DMS153 (cell line): ENCODE measurements around the gene GOLPH3L.
"Not testable (repeated sequence)": the region's sequence is repeated elsewhere in the genome, so short reads cannot be mapped to it uniquely, and the experiment has no call there.

Experiments used
- DNase-seq: peaks from one replicate; lab custom pipeline; 2025; lab: John Stamatoyannopoulos, UW

Gene GOLPH3L

DNA sequence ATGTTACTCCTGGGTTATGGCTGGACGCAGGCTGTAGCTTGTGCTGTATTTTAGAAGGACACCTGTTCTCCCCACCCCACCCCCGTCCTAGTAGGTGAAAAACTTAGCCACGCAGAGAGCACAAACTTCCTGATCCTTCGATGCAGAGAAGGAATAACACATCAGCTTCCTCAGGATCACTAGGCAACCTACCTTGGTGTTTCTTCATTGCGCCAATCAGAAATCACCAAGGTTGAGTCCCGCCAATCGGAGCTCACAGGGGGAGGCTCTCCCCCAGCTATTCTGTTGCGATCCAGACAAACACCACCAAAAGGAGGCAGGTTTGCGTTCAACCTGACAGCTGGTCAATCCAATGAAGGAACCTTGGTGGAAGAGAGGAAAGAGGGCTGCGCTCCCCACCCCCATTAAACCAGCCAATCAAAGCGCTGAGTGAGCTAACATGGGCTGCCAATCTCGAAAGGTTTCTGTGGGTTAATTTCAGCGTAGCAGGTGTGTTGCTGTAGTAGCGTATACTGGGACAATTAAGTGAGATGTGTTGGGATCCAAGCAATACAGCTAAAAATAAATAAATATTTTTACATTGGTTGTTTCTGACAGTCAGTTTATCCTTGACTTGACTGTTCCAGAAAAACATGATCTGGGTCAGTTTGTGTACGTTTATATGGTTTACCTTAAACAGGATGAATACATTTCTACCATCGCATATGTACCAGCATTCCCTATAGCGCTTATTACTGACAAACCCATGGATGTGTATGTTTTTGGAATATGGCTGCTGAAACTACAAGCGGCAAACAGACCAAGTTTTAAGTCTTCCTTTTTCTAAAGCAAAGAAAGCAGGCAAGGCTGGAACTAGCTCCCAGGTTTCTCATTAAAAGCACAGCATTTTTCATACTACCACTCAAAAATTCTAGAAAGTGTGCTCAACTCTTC is at the start of gene GOLPH3L:
GOLPH3L (minus strand) TSS at position 160 of the 933 bp plus-strand sequence. CDS start 2,316 bp downstream, outside the sequence.
- peak; percentile 100 for DNase-seq

DNA sequence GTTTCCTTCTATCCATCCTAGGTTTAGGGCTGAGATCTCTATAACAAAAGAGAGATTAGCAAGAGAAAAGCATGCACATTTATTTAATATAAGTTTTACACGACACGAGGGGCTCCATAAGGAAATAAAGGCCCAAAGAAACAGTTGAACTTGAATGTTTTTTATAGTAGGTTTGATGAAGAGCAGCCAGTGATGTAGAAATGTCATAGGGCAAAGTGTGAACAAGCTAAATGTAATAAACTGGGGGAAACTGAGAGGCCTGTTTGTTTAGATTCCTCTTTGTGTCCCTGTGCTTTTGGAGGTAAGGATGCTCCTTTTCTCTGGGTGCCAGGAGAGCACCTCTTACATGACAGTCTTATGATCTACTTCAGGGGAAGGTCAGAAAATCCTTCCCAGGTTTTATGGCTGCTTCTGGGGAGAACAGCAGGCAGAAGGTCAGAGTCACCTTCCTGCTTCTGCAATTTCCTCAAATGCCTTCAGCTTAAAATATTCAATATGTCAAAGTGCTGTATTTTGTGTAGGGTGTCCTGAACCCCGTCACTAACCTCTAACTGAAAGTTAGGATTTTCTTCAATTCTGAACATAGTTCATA is 33.3 kb upstream of the GOLPH3L start:
- no peak for DNase-seq

DNA sequence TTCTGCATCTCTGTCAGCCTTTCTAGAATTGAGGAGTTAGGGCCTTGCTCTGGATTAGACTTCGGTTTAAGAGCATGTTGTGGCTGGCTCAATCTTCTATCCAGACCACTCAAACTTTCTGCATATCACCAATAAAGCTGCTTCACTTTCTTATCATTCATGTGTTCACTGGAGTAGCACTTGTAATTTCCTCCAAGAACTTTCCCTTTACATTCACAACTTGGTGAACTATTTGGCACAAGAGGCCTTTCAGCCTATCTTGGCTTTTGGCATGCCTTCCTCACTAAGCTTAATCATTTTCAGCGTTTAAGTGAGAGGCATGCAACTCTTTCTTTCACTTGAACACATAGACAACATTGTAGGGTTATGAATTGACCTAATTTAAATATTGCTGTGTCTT is 27.4 kb upstream of the GOLPH3L start:
- DNase-seq, result no peak

DNA sequence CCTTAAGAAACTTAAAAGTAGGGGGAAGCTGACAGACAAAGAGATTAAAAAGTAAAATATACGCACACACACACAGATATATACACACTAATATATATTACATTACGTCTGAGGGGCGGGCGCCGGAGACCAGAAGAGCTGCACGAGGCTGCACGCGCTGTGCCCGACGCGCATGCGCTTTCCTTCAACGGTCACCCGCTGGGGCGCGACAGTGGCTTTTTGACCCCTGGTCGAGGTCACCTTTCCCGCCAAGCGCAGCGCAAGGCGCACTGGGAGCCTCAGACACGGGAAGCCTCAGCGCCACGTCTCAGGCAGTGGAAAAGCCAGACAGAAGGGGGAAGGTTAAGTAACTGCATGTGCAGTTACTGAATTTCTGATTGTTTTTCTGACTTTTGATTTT is 23.7 kb upstream of the GOLPH3L start, which contains the start of gene HORMAD1:
HORMAD1 (minus strand) TSS at position 193 of the 400 bp plus-strand sequence. CDS start 1,390 bp downstream, outside the sequence.
- DNase-seq, result no peak

DNA sequence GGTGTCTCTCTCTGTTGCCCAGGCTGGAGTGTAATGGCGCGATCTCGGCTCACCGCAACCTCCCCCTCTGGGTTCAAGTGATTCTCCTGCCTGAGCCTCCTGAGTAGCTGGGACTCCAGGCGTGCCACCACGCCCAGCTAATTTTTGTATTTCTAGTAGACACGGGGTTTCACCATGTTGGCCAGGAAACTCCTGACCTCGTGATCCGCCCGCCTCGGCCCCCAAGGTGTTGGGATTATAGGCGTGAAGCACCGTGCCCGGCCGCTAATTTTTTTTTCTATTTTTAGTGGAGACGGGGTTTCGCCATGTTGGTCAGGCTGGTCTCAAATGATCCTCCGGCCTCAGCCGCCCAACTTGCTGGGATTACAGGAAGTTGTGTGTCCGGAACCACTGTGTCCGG is 23.1 kb upstream of the GOLPH3L start:
- DNase-seq, result no peak

DNA sequence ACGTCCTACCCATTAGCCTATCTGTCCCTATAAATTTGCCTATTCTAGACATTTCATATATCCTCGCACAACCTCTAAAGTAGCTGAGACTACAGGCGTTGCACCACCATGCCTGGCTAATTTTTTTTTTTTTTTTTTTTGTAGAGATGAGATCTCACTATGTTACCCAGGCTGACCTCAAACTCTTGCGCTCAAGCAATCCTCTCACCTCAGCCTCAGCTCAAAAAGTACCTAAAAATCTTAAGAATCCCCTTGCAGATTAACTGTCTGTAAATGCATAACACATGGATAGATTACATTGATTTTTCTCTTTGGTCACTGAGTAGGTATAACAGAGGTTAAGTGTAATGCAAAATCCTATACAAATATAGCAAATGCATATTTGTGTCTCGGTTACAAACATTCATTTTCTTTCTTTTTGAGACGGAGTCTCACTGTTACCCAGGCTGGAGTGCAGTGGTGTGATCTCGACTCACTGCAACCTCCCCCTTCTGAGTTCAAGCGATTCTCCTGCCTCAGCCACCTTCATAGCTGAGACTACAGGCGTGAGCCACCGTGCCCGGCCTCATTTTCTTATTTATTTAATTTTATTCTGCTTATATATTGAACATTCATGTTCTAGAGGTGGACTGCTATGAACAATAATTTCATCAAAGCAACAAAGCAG is 21.4 kb upstream of the GOLPH3L start:
- DNase-seq, result no peak

DNA sequence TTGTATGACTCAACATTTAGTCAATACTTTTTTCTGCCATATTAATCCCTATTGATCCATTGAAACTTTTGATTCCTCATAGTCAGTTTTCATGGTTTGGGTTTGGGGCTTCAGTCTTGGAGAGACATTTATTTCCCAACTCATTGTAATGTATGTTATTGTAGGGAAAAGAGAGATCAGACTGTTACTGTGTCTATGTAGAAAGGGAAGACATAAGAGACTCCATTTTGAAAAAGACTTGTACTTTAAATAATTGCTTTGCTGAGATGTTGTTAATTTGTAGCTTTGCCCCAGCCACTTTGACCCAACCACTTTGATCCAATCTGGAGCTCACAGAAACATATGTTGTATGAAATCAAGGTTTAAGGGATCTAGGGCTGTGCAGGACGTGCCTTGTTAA is 12.1 kb upstream of the GOLPH3L start:
- DNase-seq, result not testable (repeated sequence)

DNA sequence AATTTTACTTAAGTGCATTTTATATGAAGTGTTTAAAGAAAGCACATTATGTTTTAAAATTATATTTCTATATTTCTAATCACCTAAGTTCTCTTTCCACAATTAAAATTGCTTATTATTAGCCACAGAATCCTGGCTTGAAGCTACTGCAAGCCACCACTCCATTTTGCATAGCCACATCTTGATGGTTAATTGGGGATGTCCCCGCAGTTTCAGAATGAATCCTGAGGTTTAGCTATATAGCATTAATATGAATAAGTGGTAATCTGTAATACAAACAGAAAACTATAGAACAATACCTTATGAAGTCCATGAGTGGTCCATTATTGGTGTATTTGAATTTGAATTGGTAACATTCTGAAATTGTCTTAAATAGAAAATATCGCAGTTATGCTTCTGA is 11.6 kb upstream of the GOLPH3L start:
- DNase-seq, result no peak

DNA sequence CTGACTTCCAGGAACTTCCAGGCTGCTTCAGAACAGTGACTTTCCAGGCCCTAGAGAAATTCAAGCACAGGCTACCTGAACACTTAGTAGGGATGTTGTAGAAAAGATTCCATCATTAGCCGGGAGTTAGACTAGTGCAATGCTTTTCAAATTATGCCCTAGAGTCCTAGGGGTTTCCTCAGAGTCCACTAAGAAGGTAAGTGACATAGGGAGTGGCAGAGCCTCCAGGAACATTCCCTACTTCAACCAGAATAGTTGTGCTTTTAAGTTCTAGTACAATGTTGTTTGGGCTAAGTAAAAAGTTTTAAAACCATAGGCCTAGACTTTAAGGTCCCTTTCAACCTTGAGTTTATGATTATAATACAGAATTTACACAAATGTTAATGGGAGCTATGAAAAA is 9.1 kb upstream of the GOLPH3L start:
- DNase-seq, result no peak

DNA sequence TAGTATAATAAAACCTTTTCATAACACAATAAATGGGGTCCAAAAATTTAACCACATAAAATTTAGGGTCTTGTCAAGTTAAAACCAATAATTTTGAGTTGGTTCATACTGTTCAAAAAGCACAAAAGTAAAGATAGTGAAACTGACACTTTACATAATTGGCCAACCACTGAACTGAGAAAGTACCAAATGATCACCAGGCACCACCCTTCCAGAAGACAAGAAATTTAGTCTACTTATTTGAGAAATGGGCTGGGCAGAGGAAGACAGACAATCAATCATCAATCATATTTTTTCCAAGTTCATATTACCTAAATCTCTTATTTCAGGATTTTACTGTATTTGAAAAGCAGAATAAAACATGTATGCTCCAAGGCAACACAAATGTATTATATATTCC is 6.5 kb upstream of the GOLPH3L start:
- no peak for DNase-seq

DNA sequence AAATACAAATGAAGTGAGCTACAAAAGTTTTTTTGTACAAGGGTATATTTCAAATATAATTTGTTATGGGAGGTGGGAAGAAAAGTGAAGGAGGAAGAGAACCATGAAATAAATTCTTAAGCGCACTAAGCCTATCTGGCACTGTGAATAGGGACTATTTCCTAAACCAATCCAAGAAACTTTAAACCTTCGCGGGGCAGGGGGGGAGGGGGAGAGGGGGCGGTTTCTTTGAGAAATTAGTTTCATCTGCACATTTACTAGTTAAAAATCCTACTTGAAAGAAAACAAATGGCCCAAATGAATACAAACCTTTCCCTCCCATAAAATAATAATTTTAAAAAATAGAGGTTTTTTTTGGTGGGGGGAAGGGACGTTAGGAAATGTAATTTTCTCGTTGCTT is 364 bp downstream of the GOLPH3L start:
- no peak for DNase-seq

DNA sequence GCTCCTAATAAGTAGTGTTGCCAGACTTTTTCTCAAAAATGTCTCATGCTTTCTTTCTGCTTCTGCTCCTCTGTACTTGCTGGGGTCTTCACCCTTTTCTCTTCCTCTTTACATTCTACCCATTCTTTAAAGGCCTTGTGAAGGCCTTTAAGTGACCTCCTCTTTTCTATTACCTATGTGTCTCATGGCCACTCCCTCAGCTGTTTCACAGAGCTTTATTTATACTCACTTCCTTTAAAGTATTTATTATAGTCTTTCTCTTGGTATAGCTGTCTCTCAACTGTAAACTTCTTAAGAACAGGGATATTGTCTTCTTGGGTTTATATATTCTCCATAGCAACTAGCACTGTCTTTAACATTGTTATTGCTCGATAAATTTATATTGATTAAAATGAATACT is 792 bp downstream of the GOLPH3L start:
- no peak for DNase-seq

DNA sequence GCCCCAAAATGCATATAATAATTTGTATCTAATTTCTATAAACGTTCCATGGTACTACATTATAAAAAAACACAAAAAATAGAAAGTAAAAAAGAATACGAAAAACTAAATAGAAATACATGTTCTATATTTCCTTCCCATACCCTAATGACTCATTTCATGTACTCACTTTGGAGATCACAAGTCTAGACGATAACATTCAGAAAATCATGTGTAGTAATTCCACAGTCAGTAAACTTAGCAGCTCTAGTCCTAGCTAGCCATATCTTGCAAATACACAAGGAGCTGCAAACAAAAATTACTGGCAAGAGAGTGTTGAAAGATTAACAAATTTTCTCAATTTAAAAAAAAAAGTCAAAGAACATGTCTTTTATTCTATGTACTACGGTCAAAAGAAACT is 1.4 kb downstream of the GOLPH3L start:
- no peak for DNase-seq

DNA sequence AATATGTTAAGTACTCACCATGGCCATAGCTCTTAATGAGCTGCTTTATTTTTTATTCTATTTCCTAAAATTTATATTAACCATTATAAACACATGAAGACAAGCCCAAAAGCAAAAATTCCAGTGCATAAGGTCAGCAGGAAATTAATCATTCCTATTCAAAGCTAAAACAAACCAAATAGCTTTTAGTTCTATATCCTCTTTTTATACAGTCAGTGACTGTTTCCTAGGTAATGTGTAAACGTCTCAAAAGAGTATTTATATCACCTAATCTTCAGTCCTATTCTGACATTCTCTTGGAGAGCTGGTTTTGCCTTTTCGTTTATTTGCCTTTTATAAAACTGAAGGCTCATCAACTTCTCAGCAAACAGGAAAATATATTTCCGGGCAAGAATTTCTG is 4.2 kb downstream of the GOLPH3L start:
- no peak for DNase-seq

DNA sequence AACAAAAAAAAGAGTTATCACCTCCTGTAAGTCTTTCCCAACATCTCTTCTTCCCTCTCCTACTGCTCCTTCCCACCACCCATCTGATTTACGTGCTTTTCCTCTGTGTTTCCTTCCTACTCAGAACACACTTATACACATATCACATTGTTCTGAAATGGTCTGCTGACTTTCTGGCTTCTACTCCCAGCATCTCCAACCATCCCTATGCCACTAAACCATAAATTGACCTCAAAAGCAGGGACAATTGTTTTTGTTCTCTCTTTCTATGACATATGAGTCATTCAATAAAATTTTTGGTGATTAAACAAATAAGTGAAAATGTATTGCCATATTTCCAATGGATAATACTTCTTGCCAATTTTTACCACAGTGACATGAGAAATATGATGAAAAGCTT is 8.2 kb downstream of the GOLPH3L start:
- DNase-seq, result no peak

DNA sequence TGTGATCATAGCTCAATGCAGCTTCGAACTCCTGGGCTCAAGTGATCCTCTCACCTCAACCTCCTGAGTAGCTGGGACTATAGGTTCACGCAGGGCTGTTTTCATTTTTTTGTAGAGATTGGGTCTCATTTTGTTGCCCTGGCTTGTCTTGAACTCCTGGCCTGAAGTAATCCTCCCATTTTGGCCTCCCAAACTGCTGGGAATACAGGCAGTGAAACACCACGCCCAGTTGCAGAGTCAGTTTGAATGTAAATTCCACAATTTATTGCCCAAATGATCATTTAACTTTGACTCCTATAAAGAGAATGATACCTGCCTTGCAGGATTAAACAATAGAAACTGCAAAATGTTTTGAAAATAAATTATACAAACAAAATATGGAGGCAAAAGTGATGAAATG is 10.7 kb downstream of the GOLPH3L start:
- no peak for DNase-seq

DNA sequence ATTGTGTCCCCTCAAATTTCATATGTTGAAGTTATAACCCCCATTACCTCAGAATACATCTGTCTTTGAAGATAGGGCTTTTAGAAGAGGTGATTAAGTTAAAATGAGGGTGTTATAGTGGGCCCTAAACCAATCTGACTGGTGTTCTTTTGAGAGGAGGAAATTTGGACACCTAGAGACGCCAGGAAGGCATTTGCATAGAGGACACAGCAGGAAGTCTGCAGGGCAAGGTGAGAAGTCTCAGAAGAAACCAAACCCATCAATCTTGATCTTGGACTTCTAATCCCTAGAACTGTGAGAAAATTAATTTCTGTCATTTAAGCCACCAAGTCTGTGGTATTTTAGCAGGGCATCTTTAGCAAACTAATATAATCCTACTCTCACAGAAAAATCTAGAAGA is 13.0 kb downstream of the GOLPH3L start:
- no peak for DNase-seq

DNA sequence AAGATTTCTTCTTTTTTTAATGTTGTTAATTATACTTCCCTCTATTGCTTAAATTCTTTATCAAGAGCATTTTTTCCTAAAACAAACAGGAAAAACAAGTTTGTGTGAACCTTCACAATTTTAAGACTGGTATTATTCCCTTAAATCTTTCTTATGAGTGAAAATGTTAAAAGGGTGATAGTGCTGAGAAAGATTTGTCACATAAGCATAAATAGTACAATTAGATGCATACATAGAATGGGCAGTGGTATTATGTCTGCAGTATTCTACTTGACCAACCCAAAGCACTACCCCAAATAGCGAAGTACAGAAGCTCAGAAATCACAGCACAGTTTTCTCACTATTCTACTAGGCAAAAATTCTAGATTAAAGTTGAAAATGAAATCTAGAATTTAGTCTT is 18.0 kb downstream of the GOLPH3L start:
- no peak for DNase-seq

DNA sequence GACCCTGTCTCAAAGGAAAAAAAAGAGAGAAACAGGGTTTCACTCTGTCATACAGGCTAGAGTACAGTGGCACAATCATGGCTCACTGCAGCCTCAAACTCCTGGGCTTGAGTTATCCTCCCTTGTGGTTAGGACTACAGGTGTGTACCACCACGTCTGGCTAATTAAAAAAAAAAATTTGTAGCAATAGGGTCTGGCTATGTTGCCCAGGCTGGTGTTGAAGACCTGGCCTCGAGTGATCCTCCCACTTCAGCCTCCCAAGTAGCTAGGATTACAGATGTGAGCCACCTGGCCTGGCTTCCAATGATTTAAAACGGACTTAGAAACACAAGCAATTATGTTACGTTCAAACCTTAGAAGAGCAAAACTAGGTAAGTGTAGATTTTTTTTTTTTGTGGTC is 22.1 kb downstream of the GOLPH3L start:
- no peak for DNase-seq

DNA sequence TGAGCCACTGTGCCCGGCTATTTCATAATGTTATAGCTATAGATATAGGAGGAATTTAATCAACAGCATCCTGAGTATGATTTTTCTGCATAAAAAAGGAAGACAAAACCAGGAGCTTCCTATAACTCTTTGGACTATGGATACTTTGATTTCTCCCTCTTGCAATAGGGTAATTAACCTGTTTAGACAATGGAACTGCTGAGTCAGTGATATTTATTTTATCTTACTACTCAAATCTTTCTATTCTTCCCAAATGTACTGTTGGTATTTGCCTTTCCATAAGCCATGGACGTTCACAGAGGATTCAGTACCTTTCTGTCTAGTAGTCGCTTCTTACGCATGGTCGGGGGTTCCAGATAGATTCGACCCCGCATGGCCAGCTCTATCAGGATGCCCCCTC is 33.6 kb downstream of the GOLPH3L start:
- no peak for DNase-seq

DNA sequence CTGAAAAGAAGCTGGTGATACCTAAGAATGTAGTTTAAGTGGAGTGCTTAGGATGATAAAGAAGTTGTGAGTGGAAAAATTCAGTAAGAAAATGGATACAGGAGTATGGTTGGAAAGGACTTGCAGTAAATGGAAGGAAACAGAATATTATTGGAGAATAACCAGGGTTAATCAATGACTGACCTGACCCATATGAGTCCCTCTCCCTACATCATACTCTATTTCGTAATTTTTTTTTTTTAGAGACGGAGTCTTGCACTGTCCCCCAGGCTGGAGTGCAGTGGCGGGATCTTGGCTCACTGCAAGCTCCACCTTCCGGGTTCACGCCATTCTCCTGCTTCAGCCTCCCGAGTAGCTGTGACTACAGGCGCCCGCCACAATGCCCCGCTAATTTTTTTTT is 34.1 kb downstream of the GOLPH3L start:
- DNase-seq, result no peak

DNA sequence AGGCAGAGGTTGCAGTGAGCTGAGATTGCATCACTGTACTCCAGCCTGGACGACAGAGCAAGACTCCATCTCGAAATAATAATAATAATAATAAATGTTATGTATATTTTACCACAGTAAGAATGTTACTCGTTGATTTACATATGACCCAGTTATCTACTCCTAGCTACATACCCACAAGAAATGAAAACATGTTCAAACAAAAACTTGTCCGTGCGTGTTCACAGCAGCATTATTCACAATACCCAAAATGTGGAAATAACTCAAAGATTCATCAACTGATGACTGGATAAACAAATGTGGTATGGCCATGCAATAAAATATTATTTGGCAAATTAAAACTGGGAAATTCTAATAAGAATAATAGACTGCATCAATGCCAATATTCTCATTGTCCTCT is 35.8 kb downstream of the GOLPH3L start:
- no peak for DNase-seq

DNA sequence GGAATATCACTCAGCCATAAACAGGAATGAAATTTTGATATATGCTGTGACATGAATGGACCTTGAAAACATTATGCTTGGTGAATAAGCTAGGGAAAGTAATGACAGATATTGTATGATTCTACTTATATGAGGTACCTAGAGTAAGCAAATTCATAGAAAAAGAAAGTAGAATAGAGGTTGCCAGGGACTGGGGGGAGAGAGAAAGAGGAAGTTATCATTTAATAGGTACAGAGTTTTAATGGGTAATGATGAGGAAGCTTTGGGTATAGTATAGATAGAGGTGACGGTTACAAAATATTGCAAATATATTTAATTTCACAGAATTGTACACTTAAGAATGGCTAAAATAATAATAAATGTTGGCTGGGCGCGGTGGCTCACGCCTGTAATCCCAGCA is 36.4 kb downstream of the GOLPH3L start:
- no peak for DNase-seq
